ENCODE measurements around the gene LINGO1. TPM values are rescaled to one million over a fixed set of nuclear protein-coding genes. Genes with fewer than 3 reads are reported as not detected.
A peak's percentile ranks its signal among the peaks of the same experiment; 100 is the strongest.

LINGO1 gene
- total and polyA plus RNA-seq, 9 of the 15 experiments (the other 6 are each of a cell fraction or from before 2014, with no cell fraction given) = 0.07 to 15.3 (median 2.1) TPM

DNA sequence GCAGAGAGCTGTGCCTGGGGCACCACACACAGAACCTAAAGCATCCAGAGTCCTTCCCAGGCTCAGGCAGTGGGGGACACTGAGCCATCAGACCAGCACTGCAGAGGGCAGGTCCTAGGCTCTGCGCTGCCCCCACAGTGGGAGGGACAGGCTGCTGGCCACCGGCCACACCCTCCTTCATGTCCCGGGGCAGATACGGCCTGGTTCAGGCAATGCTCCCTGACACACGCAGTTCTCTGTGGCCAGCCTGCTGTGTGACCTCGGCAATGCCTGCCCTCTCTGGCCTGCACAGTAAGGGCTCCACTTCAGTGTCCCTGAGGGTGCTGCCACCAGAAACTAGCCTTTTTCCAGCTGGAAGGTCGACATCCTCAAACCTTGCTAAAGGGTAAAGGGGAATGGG lies 12.4 kb downstream of the LINGO1 start:
- 10% methylated on average over 7 of the region's 7 CpGs for WGBS (ENCODE audit: insufficient coverage, low coverage, missing lambda C conversion rate)
- TF ChIP-seq L3MBTL2 (IDR thresholded peaks at IDR 0.05) = 0 out of 2 replicates have a peak, but pooled peaks have one; percentile 23
- no peak for TF ChIP-seq DIDO1 (tag; IDR thresholded peaks at IDR 0.05; ENCODE audit: low read depth)
- TF ChIP-seq MEF2D (tag; conservative IDR thresholded peaks at IDR 0.05; ENCODE audit: low read depth) = no peak
- no peak for TF ChIP-seq TFAM (CRISPR knock-in tag; conservative IDR thresholded peaks at IDR 0.05)
- no peak for TF ChIP-seq PTTG1 (tag; IDR thresholded peaks at IDR 0.05; ENCODE audit: low read depth)
- peak in 1 of 2 experiments; percentile 49; a peak in 1 of 4 replicates for TF ChIP-seq RAD21 (CRISPR knock-in tag; conservative IDR thresholded peaks at IDR 0.05 in 1 of 2, IDR thresholded peaks at IDR 0.05 in 1 of 2)
- TF ChIP-seq ARID1B (IDR thresholded peaks at IDR 0.05) = peak; percentile 45
- 0 out of 2 replicates have a peak, but pooled peaks have one; percentile 4 for TF ChIP-seq CBFA2T3 (IDR thresholded peaks at IDR 0.05)
- TF ChIP-seq CTBP1 (IDR thresholded peaks at IDR 0.05; ENCODE audit: borderline replicate concordance) = no peak; the same call in 1 of the 2 replicates
- TF ChIP-seq TFAP4 (CRISPR knock-in tag; IDR thresholded peaks at IDR 0.05; ENCODE audit: borderline replicate concordance) = peak; percentile 35; the same call in 1 of the 2 replicates
- no peak for TF ChIP-seq EHMT2 (IDR thresholded peaks at IDR 0.05)
- TF ChIP-seq POLR2G (IDR thresholded peaks at IDR 0.05; ENCODE audit: low read depth, low read length) = peak; percentile 40; the same call in 1 of the 2 replicates
- TF ChIP-seq RB1 (IDR thresholded peaks at IDR 0.05; ENCODE audit: low read depth) = no peak
- TF ChIP-seq FOXA1 (IDR thresholded peaks at IDR 0.05; ENCODE audit: borderline replicate concordance) = no peak
- TF ChIP-seq ZFP36 (IDR thresholded peaks at IDR 0.05; ENCODE audit: low read depth, low read length, partially characterized antibody) = peak; percentile 95
- no peak; the same call in 1 of the 2 replicates for TF ChIP-seq TAL1 (IDR thresholded peaks at IDR 0.05)
- TF ChIP-seq, protein P1, sequence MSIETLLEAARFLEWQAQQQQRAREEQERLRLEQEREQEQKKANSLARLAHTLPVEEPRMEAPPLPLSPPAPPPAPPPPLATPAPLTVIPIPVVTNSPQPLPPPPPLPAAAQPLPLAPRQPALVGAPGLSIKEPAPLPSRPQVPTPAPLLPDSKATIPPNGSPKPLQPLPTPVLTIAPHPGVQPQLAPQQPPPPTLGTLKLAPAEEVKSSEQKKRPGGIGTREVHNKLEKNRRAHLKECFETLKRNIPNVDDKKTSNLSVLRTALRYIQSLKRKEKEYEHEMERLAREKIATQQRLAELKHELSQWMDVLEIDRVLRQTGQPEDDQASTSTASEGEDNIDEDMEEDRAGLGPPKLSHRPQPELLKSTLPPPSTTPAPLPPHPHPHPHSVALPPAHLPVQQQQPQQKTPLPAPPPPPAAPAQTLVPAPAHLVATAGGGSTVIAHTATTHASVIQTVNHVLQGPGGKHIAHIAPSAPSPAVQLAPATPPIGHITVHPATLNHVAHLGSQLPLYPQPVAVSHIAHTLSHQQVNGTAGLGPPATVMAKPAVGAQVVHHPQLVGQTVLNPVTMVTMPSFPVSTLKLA (conservative IDR thresholded peaks at IDR 0.05) = peak in 1 of 2 experiments; percentile 40; a peak in 1 of 4 replicates
- TF ChIP-seq PRMT5 (CRISPR knock-in tag; IDR thresholded peaks at IDR 0.05) = no peak
- TF ChIP-seq SRF (CRISPR knock-in tag; IDR thresholded peaks at IDR 0.05) = no peak
- TF ChIP-seq CC2D1A (IDR thresholded peaks at IDR 0.05) = no peak
- no peak for TF ChIP-seq KDM4B (IDR thresholded peaks at IDR 0.05; ENCODE audit: borderline replicate concordance in 2 of 2, low read depth in 1 of 2)
- TF ChIP-seq HDAC2 (IDR thresholded peaks at IDR 0.05) = 0 out of 2 replicates have a peak, but pooled peaks have one; percentile 67
- TF ChIP-seq ZNF445 (CRISPR knock-in tag; IDR thresholded peaks at IDR 0.05; ENCODE audit: low read depth) = no peak

More for the DNA sequence above, 12.4 kb downstream of the LINGO1 start:
- intact Hi-C loops (cut with micrococcal nuclease) (no loop called here), in situ Hi-C loops (cut with MboI) (no loop called here)
- ATAC-seq (peak; percentile 90), DNase-seq (ENCODE audit: extremely low read depth in 1 of 4, low spot score in 3 of 4) (peak; percentile 82 to 90 (median 87)), FAIRE-seq (peak; percentile 97)
- Histone ChIP-seq H3K36me3 (ENCODE audit: control insufficient read depth, insufficient read depth, low read length) (peaks cover 1% of the 10 kb centered on the region; the same call in 1 of the 3 replicates), H3K27me3 (ENCODE audit: control insufficient read depth in 2 of 2, insufficient read depth in 2 of 2, low read length in 2 of 2) (no peaks in the 10 kb centered on the region), H3K4me1 (replicated peaks in 1 of 2; ENCODE audit: control insufficient read depth in 2 of 2, insufficient read depth in 2 of 2, low read length in 2 of 2) (peaks cover 44 to 74% of the 10 kb centered on the region in 2 experiments), H3K9me3 (replicated peaks; ENCODE audit: control insufficient read depth, insufficient read depth, low read depth, low read length) (no peaks in the 10 kb centered on the region), H4K20me1 (replicated peaks; ENCODE audit: control insufficient read depth, insufficient read depth, low read length) (no peaks in the 10 kb centered on the region), H3K9me1 (ENCODE audit: control insufficient read depth, insufficient read depth, low read length) (no peaks in the 10 kb centered on the region), H3K4me3 (no peak overlapping the region), H3K27ac (ENCODE audit: extremely low read depth, low read depth, low read length) (peak overlapping the region; percentile 36; the same call in 2 of the 3 replicates), H3K9ac (ENCODE audit: insufficient read depth in 1 of 2, low read depth in 2 of 2, low read length in 2 of 2) (peak overlapping the region; percentile 13 to 75; a peak in 3 of 4 replicates), H2AFZ (ENCODE audit: low read depth, low read length) (peak overlapping the region; percentile 61), H3K79me2 (ENCODE audit: control insufficient read depth, insufficient read depth, low read length) (peaks cover 27% of the 10 kb centered on the region; the same call in 2 of the 3 replicates), H3K4me2 (ENCODE audit: insufficient read depth, low read length) (peak overlapping the region; percentile 70)
- BruUV-seq (replicated peaks) = no TSS peak
- ChIA-PET POLR2A (interaction anchor here (0.6 to 2.0 kb wide), 4 partner anchors 9 to 594 kb away, joined by 3 to 6 read pairs (median 4); no protein-coding TSS in a partner anchor), CTCF (ENCODE audit: low intra/inter-chr PET ratio) (no interaction called here)
